ENCODE measurements around the gene PMEPA1. TPM values are rescaled to one million over a fixed set of nuclear protein-coding genes. Genes with fewer than 3 reads are reported as not detected.

Gene PMEPA1
- total RNA-seq, 2 experiments from 2014 or later, result 1.4 to 3.7 TPM

GRCh38 chr20:57708694-57709673, 831 bp downstream of the PMEPA1 start:
- no peaks in the 10 kb centered on the region for H3K36me3 ChIP-seq (ENCODE audit: insufficient read depth, low read length)
- H3K9me2 ChIP-seq (ENCODE audit: insufficient read depth, low read length), result no peaks in the 10 kb centered on the region
- H3K4me3 ChIP-seq (ENCODE audit: low read depth, low read length, poor library complexity, severe bottlenecking), result peak overlapping the region; percentile 75
- H2AFZ ChIP-seq (ENCODE audit: low read length), result no peak overlapping the region
- TF ChIP-seq EZH2phosphoT487 (IDR thresholded peaks at IDR 0.05; ENCODE audit: borderline replicate concordance, low read depth, low read length), result no peak
- TF ChIP-seq CTCF (conservative IDR thresholded peaks at IDR 0.05; ENCODE audit: low read length), result no peak
- H3K4me2 ChIP-seq (ENCODE audit: low read length), result peak overlapping the region; percentile 72
- peaks cover 13% of the 10 kb centered on the region; the same call in 1 of the 2 replicates for H4K20me1 ChIP-seq (ENCODE audit: insufficient read depth, low read length)
- intact Hi-C loops (cut with micrococcal nuclease; ENCODE audit: unreplicated experiment), result no loop called here
- H3K27ac ChIP-seq (ENCODE audit: low read depth, low read length, poor library complexity, severe bottlenecking), result no peak overlapping the region
- ChIA-PET POLR2A (interaction anchor here (2.5 kb wide), 1 partner anchor 28 kb away, joined by 16 read pairs; no protein-coding TSS in a partner anchor), CTCF (ENCODE audit: unreplicated experiment) (interaction anchor here (0.6 kb wide), 1 partner anchor 83 kb away, joined by 3 read pairs; no protein-coding TSS in a partner anchor)
- TSS peak; percentile 70 for BruUV-seq (replicated peaks)
- H3K4me1 ChIP-seq (ENCODE audit: insufficient read depth, low read length, poor library complexity, severe bottlenecking), result peaks cover 59% of the 10 kb centered on the region
- peaks cover 14% of the 10 kb centered on the region; the same call in 1 of the 2 replicates for H3K79me2 ChIP-seq (ENCODE audit: insufficient read depth, low read depth, low read length)
- H3K9me3 ChIP-seq (ENCODE audit: low read length), result no peaks in the 10 kb centered on the region
- DNase-seq (ENCODE audit: low spot score), result no peak

GRCh38 chr20:57707849-57708693, 1.7 kb downstream of the PMEPA1 start:
- Histone ChIP-seq H3K9me3 (ENCODE audit: low read length) (no peaks in the 10 kb centered on the region), H2AFZ (ENCODE audit: low read length) (no peak overlapping the region), H3K9me2 (ENCODE audit: insufficient read depth, low read length) (no peaks in the 10 kb centered on the region), H3K4me2 (ENCODE audit: low read length) (peak overlapping the region; percentile 72), H3K4me3 (ENCODE audit: low read depth, low read length, poor library complexity, severe bottlenecking) (peak overlapping the region; percentile 75), H3K36me3 (ENCODE audit: insufficient read depth, low read length) (no peaks in the 10 kb centered on the region), H3K4me1 (ENCODE audit: insufficient read depth, low read length, poor library complexity, severe bottlenecking) (peaks cover 68% of the 10 kb centered on the region), H3K79me2 (ENCODE audit: insufficient read depth, low read depth, low read length) (peaks cover 22% of the 10 kb centered on the region; the same call in 1 of the 2 replicates), H4K20me1 (ENCODE audit: insufficient read depth, low read length) (peaks cover 20% of the 10 kb centered on the region; the same call in 1 of the 2 replicates), H3K27ac (ENCODE audit: low read depth, low read length, poor library complexity, severe bottlenecking) (no peak overlapping the region)
- TF ChIP-seq CTCF (conservative IDR thresholded peaks at IDR 0.05; ENCODE audit: low read length) (no peak), EZH2phosphoT487 (IDR thresholded peaks at IDR 0.05; ENCODE audit: borderline replicate concordance, low read depth, low read length) (no peak)
- BruUV-seq (replicated peaks), result no TSS peak
- intact Hi-C loops (cut with micrococcal nuclease; ENCODE audit: unreplicated experiment), result no loop called here
- POLR2A ChIA-PET, result interaction anchor here (0.5 kb wide), 1 partner anchor 86 kb away, joined by 5 read pairs; no protein-coding TSS in a partner anchor
- CTCF ChIA-PET (ENCODE audit: unreplicated experiment), result no interaction called here
- DNase-seq (ENCODE audit: low spot score), result no peak

All from OCI-LY7 (cell line).